HepG2 (cell line): ENCODE results near the gene GMEB2. TPM values are rescaled to one million over a fixed set of nuclear protein-coding genes. Genes with fewer than 3 reads are reported as not detected.

Experiments used
- ATAC-seq: fragments of 200-7000 bp; cut with Tn5 transposase; 3 replicates; pipeline ENCODE4 v1.9.1; 2020; ENCODE audit warnings: mild to moderate bottlenecking, moderate library complexity
- BruUV-seq: library from RNA; stranded (reverse); fragments of 400-500 nt; replicated peaks from 2 replicates; lab custom pipeline; 2021; lab: Mats Ljungman, UMichigan
- CTCF ChIA-PET: fragments of 300-600 bp; formaldehyde crosslinking; extraction: SDS; loops from one replicate; lab custom pipeline; 2021; ENCODE audit warnings: low total read pairs, inconsistent platforms, low intra/inter-chr PET ratio; lab: Yijun Ruan, JAX
- POLR2A ChIA-PET: fragments of 350-600 bp; sonication (Branson Sonifier 250); formaldehyde crosslinking; loops from one replicate; lab custom pipeline; 2020; ENCODE audit warnings: antibody characterized with exemption, inconsistent platforms; lab: Yijun Ruan, JAX
- DNase-seq: peaks from one replicate; pipeline ENCODE4 v3.0.0-alpha.2; 2015; ENCODE audit warnings: low spot score
- FAIRE-seq: peaks from 3 replicates; lab custom pipeline; 2011; peaks lifted over from hg19 to GRCh38; lab: Jason Lieb, UNC
- H2AFZ ChIP-seq: one replicate; pipeline ENCODE4 v1.6.1; 2011; ENCODE audit warnings: low read length, inconsistent platforms
- H3K27ac ChIP-seq: fragments of 300-600 bp; 3 replicates; pipeline ENCODE4 v1.8.0; 2011; ENCODE audit warnings: mixed run types, mild to moderate bottlenecking, mixed read lengths, low read length, inconsistent platforms; ENCODE audit not compliant: insufficient read depth; ENCODE audit errors: extremely low read length
- H3K27me3 ChIP-seq, 2 experiments: fragments of 200-600 bp in 1 of 2; 2 replicates in 1 of 2; 3 replicates in 1 of 2; pipeline versions ENCODE4 v1.6.0 to v1.8.0; 2011; ENCODE audit warnings: low read length in 2 of 2, mild to moderate bottlenecking in 2 of 2, moderate library complexity in 2 of 2, inconsistent platforms in 1 of 2; ENCODE audit not compliant: insufficient read depth in 2 of 2, control insufficient read depth in 1 of 2
- H3K36me3 ChIP-seq, 2 experiments: fragments of 200-600 bp in 1 of 2; replicated peaks in 1 of 2; 2 replicates in 1 of 2; 3 replicates in 1 of 2; pipeline versions ENCODE4 v1.5.1 to v1.8.0; 2011; ENCODE audit warnings: low read length in 2 of 2, inconsistent platforms in 1 of 2; ENCODE audit not compliant: insufficient read depth in 2 of 2, control insufficient read depth in 1 of 2
- H3K4me1 ChIP-seq: 2 replicates; pipeline ENCODE4 v1.5.1; 2012; ENCODE audit warnings: low read length, inconsistent platforms; ENCODE audit not compliant: insufficient read depth
- H3K4me2 ChIP-seq: 2 replicates; pipeline ENCODE4 v1.6.0; 2011; ENCODE audit warnings: low read depth, low read length, inconsistent platforms
- H3K4me3 ChIP-seq, 3 experiments: fragments of 200-600 bp in 1 of 3; sonication (generic), shearing (Covaris generic) in 1 of 3; replicated peaks in 1 of 3; 2 replicates each; pipeline ENCODE4 v1.5.1; 2011 to 2016; ENCODE audit warnings: low read length in 3 of 3, inconsistent platforms in 2 of 3, low read depth in 2 of 3, mild to moderate bottlenecking in 2 of 3, control low read depth in 1 of 3, mixed read lengths in 1 of 3; ENCODE audit not compliant: insufficient read depth in 1 of 3
- H3K79me2 ChIP-seq: one replicate; pipeline ENCODE4 v1.6.1; 2011; ENCODE audit warnings: low read length, inconsistent platforms; ENCODE audit not compliant: insufficient read depth
- H3K9ac ChIP-seq: 2 replicates; pipeline ENCODE4 v1.6.0; 2011; ENCODE audit warnings: mild to moderate bottlenecking, low read depth, low read length, inconsistent platforms; ENCODE audit not compliant: insufficient read depth
- H3K9me3 ChIP-seq: 2 replicates; pipeline ENCODE4 v1.5.1; 2012; ENCODE audit warnings: mild to moderate bottlenecking, low read length
- H4K20me1 ChIP-seq: 2 replicates; pipeline ENCODE4 v1.6.0; 2011; ENCODE audit warnings: inconsistent platforms, mild to moderate bottlenecking, low read length, moderate library complexity; ENCODE audit not compliant: insufficient read depth
- CCAR2 ChIP-seq: fragments of 200-400 bp; formaldehyde crosslinking; optimal IDR thresholded peaks from 2 replicates; pipeline ENCODE3; 2018; ENCODE audit warnings: low read depth, mild to moderate bottlenecking, low read length, moderate library complexity
- GABPB1 ChIP-seq: IDR thresholded peaks from 2 replicates; pipeline ENCODE4 v1.6.1; 2016; ENCODE audit warnings: mild to moderate bottlenecking, missing genetic modification reagents, moderate library complexity, missing compliant biosample characterization
- HIVEP1 ChIP-seq: sonication (generic); formaldehyde crosslinking; IDR thresholded peaks from 2 replicates; pipeline ENCODE4 v1.4.0; 2020; ENCODE audit warnings: mild to moderate bottlenecking, missing genetic modification reagents
- IKZF1 ChIP-seq: fragments of 450-650 bp; IDR thresholded peaks from 2 replicates; pipeline ENCODE4 v1.7.1; 2016
- MLXIP ChIP-seq: sonication (generic); formaldehyde crosslinking; IDR thresholded peaks from 2 replicates; pipeline ENCODE4 v1.9.0; 2021; ENCODE audit warnings: missing genetic modification reagents, borderline replicate concordance
- NCOR1 ChIP-seq: fragments of 200-600 bp; sonication (generic); IDR thresholded peaks from 2 replicates; pipeline ENCODE4 v1.7.0; 2017; ENCODE audit warnings: antibody characterized with exemption, low read length, borderline replicate concordance
- NKX3-1 ChIP-seq: sonication (generic); formaldehyde crosslinking; IDR thresholded peaks from 2 replicates; pipeline ENCODE4 v1.5.0; 2020; ENCODE audit warnings: missing genetic modification reagents
- PAX8 ChIP-seq: sonication (generic); formaldehyde crosslinking; IDR thresholded peaks from 2 replicates; pipeline ENCODE4 v1.8.0; 2022; ENCODE audit warnings: mild to moderate bottlenecking, missing genetic modification reagents, borderline replicate concordance
- XBP1 ChIP-seq: sonication (generic); formaldehyde crosslinking; IDR thresholded peaks from 2 replicates; pipeline ENCODE4 v1.5.0; 2020; ENCODE audit warnings: missing genetic modification reagents
- ZBTB7B ChIP-seq: sonication (generic); formaldehyde crosslinking; IDR thresholded peaks from 2 replicates; pipeline ENCODE4 v1.4.0; 2020; ENCODE audit warnings: missing genetic modification reagents
- ZC3H13 ChIP-seq: sonication (generic); formaldehyde crosslinking; IDR thresholded peaks from 2 replicates; pipeline ENCODE4 v1.8.1; 2023; ENCODE audit warnings: mild to moderate bottlenecking, missing genetic modification reagents, moderate library complexity
- ZNF124 ChIP-seq: sonication (generic); formaldehyde crosslinking; IDR thresholded peaks from 2 replicates; pipeline ENCODE4 v1.4.0; 2020; ENCODE audit warnings: missing genetic modification reagents
- ZNF136 ChIP-seq: sonication (generic); formaldehyde crosslinking; IDR thresholded peaks from 2 replicates; pipeline ENCODE4 v1.8.1; 2022; ENCODE audit warnings: low read depth, mild to moderate bottlenecking, moderate library complexity, missing genetic modification reagents
- ZNF17 ChIP-seq: sonication (generic); formaldehyde crosslinking; IDR thresholded peaks from 2 replicates; pipeline ENCODE4 v1.5.0; 2020; ENCODE audit warnings: mild to moderate bottlenecking, missing genetic modification reagents
- ZNF180 ChIP-seq: sonication (generic); formaldehyde crosslinking; IDR thresholded peaks from 2 replicates; pipeline ENCODE4 v1.4.0; 2020; ENCODE audit warnings: low read depth, missing genetic modification reagents, borderline replicate concordance
- ZNF205 ChIP-seq: IDR thresholded peaks from 2 replicates; pipeline ENCODE4 v1.6.1; 2018; ENCODE audit warnings: missing biosample characterization, missing genetic modification reagents
- ZNF431 ChIP-seq: sonication (generic); formaldehyde crosslinking; IDR thresholded peaks from 2 replicates; pipeline ENCODE4 v1.9.0; 2022; ENCODE audit warnings: missing genetic modification reagents, low read depth, mild to moderate bottlenecking, borderline replicate concordance
- ZNF44 ChIP-seq: sonication (generic); formaldehyde crosslinking; IDR thresholded peaks from 2 replicates; pipeline ENCODE4 v1.5.1; 2020; ENCODE audit warnings: mild to moderate bottlenecking, missing genetic modification reagents
- ZNF740 ChIP-seq: sonication (generic); formaldehyde crosslinking; IDR thresholded peaks from 2 replicates; pipeline ENCODE4 v1.4.0; 2020; ENCODE audit warnings: missing genetic modification reagents
- WGBS: methylation state at CpG from one replicate; pipeline ENCODE4 v1.1.6; 2017; ENCODE audit warnings: low lambda C conversion rate; 5-methylcytosine and 5-hydroxymethylcytosine counted together
- in situ Hi-C: cut with HindIII; loops from 2 replicates; pipeline ENCODE4 v1.10.0; 2017; ENCODE audit warnings: low pct_unique_long_range_greater_than_20kb; ENCODE audit not compliant: extremely low pct_ligation_motif_present
- intact Hi-C: fragments of 100-400 bp; cut with micrococcal nuclease; formaldehyde crosslinking; loops from one replicate; pipeline ENCODE4 v1.10.0; 2022; ENCODE audit not compliant: unreplicated experiment
- polyA plus RNA-seq, 8 experiments: library from polyadenylated mRNA; depleted of rRNA in 3 of 8; stranded (reverse) in 7 of 8; unstranded in 1 of 8; fragments of >200 nt; fragmentation: Illumina TruSeq in 4 of 8; extraction: Trizol in 4 of 8; gene quantifications; 2 replicates each; pipeline versions ENCODE4 v1.2.1 to v1.2.3, GENCODE V29; 2011 to 2016; ENCODE audit warnings: low read depth in 4 of 8, missing spikeins in 1 of 8, mixed read lengths in 1 of 8; ENCODE audit not compliant: insufficient read depth in 1 of 8
- total RNA-seq, 5 experiments: library from RNA; depleted of rRNA; stranded (reverse); fragments of >200 nt; fragmentation: Illumina TruSeq; extraction: Trizol; gene quantifications; 2 replicates each; pipeline ENCODE4 v1.2.3, GENCODE V29; 2016; ENCODE audit warnings: low read depth in 1 of 5
- TF ChIP-seq, protein P1 (sequence below): sonication (generic); formaldehyde crosslinking; IDR thresholded peaks from 2 replicates; pipeline ENCODE4 v1.8.0; 2022; ENCODE audit warnings: mild to moderate bottlenecking, missing genetic modification reagents; ENCODE audit not compliant: insufficient replicate concordance

Gene GMEB2
- total and polyA plus RNA-seq, 2 of the 13 experiments (the other 11 are each of a cell fraction or from before 2014, with no cell fraction given) = 10.6 to 12.4 TPM

DNA sequence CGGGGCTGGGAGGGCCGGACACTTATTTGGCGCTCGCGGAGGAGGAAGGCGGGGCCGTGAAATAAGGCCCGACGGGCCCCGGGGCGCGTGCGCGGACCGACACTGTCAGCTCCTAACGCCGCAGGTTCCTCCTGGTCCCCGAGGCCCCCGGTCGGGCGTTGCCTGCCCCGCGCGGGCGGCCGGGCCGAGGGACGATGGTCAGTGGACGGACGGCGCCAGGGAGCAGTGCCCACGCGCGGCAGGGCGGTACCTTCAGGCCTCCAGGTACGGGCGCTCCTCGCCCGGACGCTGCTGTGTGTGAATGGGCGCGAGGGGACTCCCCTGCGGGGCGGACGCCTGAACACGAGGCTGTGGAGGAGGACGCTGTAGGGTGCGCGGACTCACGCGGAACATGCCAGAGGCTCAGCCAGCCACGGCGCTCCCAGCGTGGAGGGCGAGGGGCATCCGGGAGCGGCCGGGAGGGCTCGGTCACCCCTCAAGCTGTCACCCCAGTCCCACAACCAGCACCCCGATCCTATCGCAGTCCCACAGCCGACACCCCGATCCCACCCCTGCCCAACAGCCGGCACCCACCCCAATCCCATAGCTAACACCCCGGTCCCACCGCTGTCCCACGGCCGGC lies 339 bp upstream of the GMEB2 start:
- DNase-seq = peak; percentile 93
- H3K9ac ChIP-seq = peak overlapping the region; percentile 94
- H3K79me2 ChIP-seq = peaks cover 32% of the 10 kb centered on the region
- peak overlapping the region; percentile 99 for H3K4me2 ChIP-seq
- under 1% methylated on average over 21 of the region's 68 CpGs for WGBS
- intact Hi-C loops = loop anchor here (5.0 kb wide), 1 partner anchor 90 kb away; the partner anchor contains the start of gene PTK6
- no peaks in the 10 kb centered on the region for H4K20me1 ChIP-seq
- no TSS peak for BruUV-seq
- H3K27ac ChIP-seq = peak overlapping the region; percentile 75
- peak overlapping the region; percentile 77 to 100 (median 98) for H3K4me3 ChIP-seq
- H3K9me3 ChIP-seq = no peaks in the 10 kb centered on the region
- H3K36me3 ChIP-seq = peaks cover 0 to 1% of the 10 kb centered on the region in 2 experiments; a peak in 1 of 5 replicates
- FAIRE-seq = no peak
- H3K4me1 ChIP-seq = peaks cover 51% of the 10 kb centered on the region
- peak; percentile 62 for ATAC-seq
- ChIA-PET CTCF (no interaction called here), POLR2A (interaction anchor here (0.6 to 4.6 kb wide), 29 partner anchors 9 to 1259 kb away, joined by 3 to 45 read pairs (median 4); partner anchors contain the start of genes ARFRP1, C20orf204, HELZ2 and PPDPF)
- H3K27me3 ChIP-seq = no peaks in the 10 kb centered on the region; a peak in 1 of 5 replicates
- no peak overlapping the region for H2AFZ ChIP-seq
- in situ Hi-C loops = no loop called here
- TF ChIP-seq ZNF44 (CRISPR knock-in tag) (peak; percentile 82), GABPB1 (CRISPR knock-in tag) (peak; percentile 88), ZBTB7B (CRISPR knock-in tag) (peak; percentile 86), PAX8 (CRISPR knock-in tag) (peak; percentile 68; the same call in 1 of the 2 replicates), IKZF1 (no peak), CCAR2 (no peak), ZC3H13 (peak; percentile 99), NCOR1 (no peak; the same call in 1 of the 2 replicates), HIVEP1 (CRISPR knock-in tag) (peak; percentile 76; the same call in 1 of the 2 replicates), NKX3-1 (CRISPR knock-in tag) (peak; percentile 93; the same call in 1 of the 2 replicates), XBP1 (CRISPR knock-in tag) (peak; percentile 73; the same call in 1 of the 2 replicates), ZNF205 (peak; percentile 94), ZNF136 (CRISPR knock-in tag) (0 out of 2 replicates have a peak, but pooled peaks have one; percentile 75), ZNF431 (CRISPR knock-in tag) (peak; percentile 88), ZNF180 (CRISPR knock-in tag) (peak; percentile 96; the same call in 1 of the 2 replicates), ZNF17 (CRISPR knock-in tag) (no peak), ZNF740 (peak; percentile 75; the same call in 1 of the 2 replicates), ZNF124 (CRISPR knock-in tag) (peak; percentile 91), MLXIP (peak; percentile 76; the same call in 1 of the 2 replicates)
- TF ChIP-seq, protein P1, sequence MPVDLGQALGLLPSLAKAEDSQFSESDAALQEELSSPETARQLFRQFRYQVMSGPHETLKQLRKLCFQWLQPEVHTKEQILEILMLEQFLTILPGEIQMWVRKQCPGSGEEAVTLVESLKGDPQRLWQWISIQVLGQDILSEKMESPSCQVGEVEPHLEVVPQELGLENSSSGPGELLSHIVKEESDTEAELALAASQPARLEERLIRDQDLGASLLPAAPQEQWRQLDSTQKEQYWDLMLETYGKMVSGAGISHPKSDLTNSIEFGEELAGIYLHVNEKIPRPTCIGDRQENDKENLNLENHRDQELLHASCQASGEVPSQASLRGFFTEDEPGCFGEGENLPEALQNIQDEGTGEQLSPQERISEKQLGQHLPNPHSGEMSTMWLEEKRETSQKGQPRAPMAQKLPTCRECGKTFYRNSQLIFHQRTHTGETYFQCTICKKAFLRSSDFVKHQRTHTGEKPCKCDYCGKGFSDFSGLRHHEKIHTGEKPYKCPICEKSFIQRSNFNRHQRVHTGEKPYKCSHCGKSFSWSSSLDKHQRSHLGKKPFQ = no peak
